ENCODE measurements around the gene RIC8B. TPM values are rescaled to one million over a fixed set of nuclear protein-coding genes. Genes with fewer than 3 reads are reported as not detected.

Gene RIC8B
- total RNA-seq, 1 experiment from 2014 or later: 7.8 TPM

DNA sequence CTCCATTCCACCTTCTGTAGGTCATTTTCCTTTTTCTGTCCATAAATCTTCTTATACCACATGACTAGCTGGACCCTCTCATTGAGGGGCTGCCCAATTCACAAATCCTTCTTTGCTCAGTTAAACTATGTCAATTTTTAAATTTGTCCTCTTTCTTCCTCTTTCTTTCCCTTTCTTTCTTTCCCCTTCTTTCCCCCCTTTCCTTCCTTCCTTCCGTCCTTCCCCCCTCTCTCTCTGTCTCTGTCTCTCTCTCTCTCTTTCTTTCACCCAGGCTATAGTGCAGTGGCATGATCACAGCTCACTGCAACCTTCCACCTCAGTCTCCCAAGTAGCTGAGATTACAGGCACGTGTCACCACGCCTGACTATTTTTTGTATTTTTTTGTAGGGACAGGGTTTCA lies 134.1 kb downstream of the RIC8B start:
- H3K27me3 ChIP-seq (replicated peaks; ENCODE audit: control insufficient read depth, insufficient read depth, low read length): no peaks in the 10 kb centered on the region
- H3K27me3 Mint-ChIP-seq (ENCODE audit: insufficient read depth, unreplicated experiment): no peaks in the 10 kb centered on the region
- no peak for TF ChIP-seq CTCF (IDR thresholded peaks at IDR 0.05; ENCODE audit: insufficient read depth in 1 of 2, low read depth in 1 of 2, low read length in 1 of 2, severe bottlenecking in 1 of 2, unreplicated experiment in 1 of 2)
- intact Hi-C loops (cut with micrococcal nuclease; ENCODE audit: unreplicated experiment): no loop called here
- DNase-seq: no peak
- no peak overlapping the region for H3K27ac Mint-ChIP-seq (ENCODE audit: unreplicated experiment)
- no peaks in the 10 kb centered on the region for H3K36me3 ChIP-seq (ENCODE audit: control insufficient read depth, insufficient read depth, low read length)
- H3K4me3 Mint-ChIP-seq (ENCODE audit: unreplicated experiment): no peak overlapping the region
- ChIA-PET POLR2A (no interaction called here), CTCF (no interaction called here)
- H3K9me3 ChIP-seq: no peaks in the 10 kb centered on the region
- BruUV-seq (replicated peaks): no TSS peak
- H3K9me3 Mint-ChIP-seq (ENCODE audit: unreplicated experiment): no peaks in the 10 kb centered on the region
- no peaks in the 10 kb centered on the region for H3K4me1 ChIP-seq
- no peak overlapping the region for H3K4me3 ChIP-seq (ENCODE audit: low read depth, low read length)
- no peaks in the 10 kb centered on the region for H3K36me3 Mint-ChIP-seq (ENCODE audit: insufficient read depth, unreplicated experiment)
- no peaks in the 10 kb centered on the region for H3K4me1 Mint-ChIP-seq (ENCODE audit: low read depth, unreplicated experiment)

GRCh38 chr12:106910202-106910601 lies 135.7 kb downstream of the RIC8B start:
- no peaks in the 10 kb centered on the region for H3K36me3 ChIP-seq (ENCODE audit: control insufficient read depth, insufficient read depth, low read length)
- intact Hi-C loops (cut with micrococcal nuclease; ENCODE audit: unreplicated experiment): no loop called here
- CTCF ChIA-PET: no interaction called here
- POLR2A ChIA-PET: no interaction called here
- DNase-seq: no peak
- no peak overlapping the region for H3K4me3 ChIP-seq (ENCODE audit: low read depth, low read length)
- no TSS peak for BruUV-seq (replicated peaks)
- no peak overlapping the region for H3K4me3 Mint-ChIP-seq (ENCODE audit: unreplicated experiment)
- H3K27me3 Mint-ChIP-seq (ENCODE audit: insufficient read depth, unreplicated experiment): no peaks in the 10 kb centered on the region
- H3K9me3 Mint-ChIP-seq (ENCODE audit: unreplicated experiment): no peaks in the 10 kb centered on the region
- H3K36me3 Mint-ChIP-seq (ENCODE audit: insufficient read depth, unreplicated experiment): no peaks in the 10 kb centered on the region
- no peak overlapping the region for H3K27ac Mint-ChIP-seq (ENCODE audit: unreplicated experiment)
- no peaks in the 10 kb centered on the region for H3K4me1 ChIP-seq
- H3K9me3 ChIP-seq: no peaks in the 10 kb centered on the region
- H3K4me1 Mint-ChIP-seq (ENCODE audit: low read depth, unreplicated experiment): no peaks in the 10 kb centered on the region
- no peaks in the 10 kb centered on the region for H3K27me3 ChIP-seq (replicated peaks; ENCODE audit: control insufficient read depth, insufficient read depth, low read length)
- no peak for TF ChIP-seq CTCF (IDR thresholded peaks at IDR 0.05; ENCODE audit: insufficient read depth in 1 of 2, low read depth in 1 of 2, low read length in 1 of 2, severe bottlenecking in 1 of 2, unreplicated experiment in 1 of 2)

DNA sequence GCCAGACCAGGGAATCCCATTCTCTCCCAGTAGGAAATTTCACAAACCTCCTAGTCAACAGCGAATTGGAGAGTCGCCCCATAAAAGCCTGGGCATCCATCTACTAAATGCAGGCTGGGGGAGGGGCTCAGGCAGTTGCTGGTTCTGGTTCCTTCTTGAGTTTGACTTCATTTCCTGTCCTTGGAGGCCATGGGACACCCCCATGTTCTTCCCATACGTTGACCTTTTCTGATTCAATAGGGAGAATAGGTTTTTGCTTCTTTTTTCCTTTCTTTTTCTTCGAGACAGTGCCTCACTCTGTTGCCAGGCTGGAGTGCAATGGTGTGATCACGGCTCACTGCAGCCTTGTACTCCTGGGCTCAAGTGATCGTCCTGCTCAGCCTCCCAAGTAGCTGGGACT lies 137.1 kb downstream of the RIC8B start:
- Histone ChIP-seq H3K36me3 (ENCODE audit: control insufficient read depth, insufficient read depth, low read length) (no peaks in the 10 kb centered on the region), H3K4me1 (no peaks in the 10 kb centered on the region), H3K27me3 (replicated peaks; ENCODE audit: control insufficient read depth, insufficient read depth, low read length) (no peaks in the 10 kb centered on the region), H3K9me3 (no peaks in the 10 kb centered on the region), H3K4me3 (ENCODE audit: low read depth, low read length) (no peak overlapping the region)
- H3K36me3 Mint-ChIP-seq (ENCODE audit: insufficient read depth, unreplicated experiment): no peaks in the 10 kb centered on the region
- DNase-seq: no peak
- H3K4me1 Mint-ChIP-seq (ENCODE audit: low read depth, unreplicated experiment): no peaks in the 10 kb centered on the region
- CTCF ChIA-PET: no interaction called here
- TF ChIP-seq CTCF (IDR thresholded peaks at IDR 0.05; ENCODE audit: insufficient read depth in 1 of 2, low read depth in 1 of 2, low read length in 1 of 2, severe bottlenecking in 1 of 2, unreplicated experiment in 1 of 2): no peak
- H3K27ac Mint-ChIP-seq (ENCODE audit: unreplicated experiment): no peak overlapping the region
- no peak overlapping the region for H3K4me3 Mint-ChIP-seq (ENCODE audit: unreplicated experiment)
- POLR2A ChIA-PET: no interaction called here
- H3K27me3 Mint-ChIP-seq (ENCODE audit: insufficient read depth, unreplicated experiment): no peaks in the 10 kb centered on the region
- BruUV-seq (replicated peaks): no TSS peak
- H3K9me3 Mint-ChIP-seq (ENCODE audit: unreplicated experiment): no peaks in the 10 kb centered on the region
- intact Hi-C loops (cut with micrococcal nuclease; ENCODE audit: unreplicated experiment): no loop called here

Measured in Caco-2 (cell line).